Activated T-helper 17 cell treated with anti-CD3 and anti-CD28 coated beads, Interleukin-2, amount 50 U/mL, for 72 hours (primary cell): Measurements from ENCODE around the gene RPS21. TPM values are rescaled to one million over a fixed set of nuclear protein-coding genes. Genes with fewer than 3 reads are reported as not detected.

Experiments used
- ATAC-seq: fragments of 150-1000 bp; cut with Tn5 transposase; replicated peaks from 2 replicates; pipeline ENCODE4 v1.10.0; 2021; ENCODE audit warnings: mild to moderate bottlenecking, moderate library complexity
- H3K27ac Mint-ChIP-seq: one replicate; pipeline ENCODE4 v1.8.0; 2022; ENCODE audit warnings: mixed read lengths
- H3K27me3 Mint-ChIP-seq: one replicate; pipeline ENCODE4 v1.8.0; 2022; ENCODE audit warnings: mixed read lengths
- H3K36me3 Mint-ChIP-seq: one replicate; pipeline ENCODE4 v1.8.0; 2022; ENCODE audit warnings: low read depth, mild to moderate bottlenecking, mixed read lengths
- H3K4me1 Mint-ChIP-seq: one replicate; pipeline ENCODE4 v1.8.0; 2022; ENCODE audit warnings: mixed read lengths
- H3K4me3 Mint-ChIP-seq: one replicate; pipeline ENCODE4 v1.8.0; 2022; ENCODE audit warnings: mild to moderate bottlenecking, mixed read lengths
- H3K9me3 Mint-ChIP-seq: one replicate; pipeline ENCODE4 v1.8.0; 2022; ENCODE audit warnings: mixed read lengths
- total RNA-seq, 2 donors: library from RNA; stranded (reverse); gene quantifications; one replicate each; pipeline ENCODE4 v1.2.3, GENCODE V29; 2022

Gene RPS21
- total RNA-seq, result 1,000 to 10,000 TPM; 2,323 to 2,749 TPM

DNA sequence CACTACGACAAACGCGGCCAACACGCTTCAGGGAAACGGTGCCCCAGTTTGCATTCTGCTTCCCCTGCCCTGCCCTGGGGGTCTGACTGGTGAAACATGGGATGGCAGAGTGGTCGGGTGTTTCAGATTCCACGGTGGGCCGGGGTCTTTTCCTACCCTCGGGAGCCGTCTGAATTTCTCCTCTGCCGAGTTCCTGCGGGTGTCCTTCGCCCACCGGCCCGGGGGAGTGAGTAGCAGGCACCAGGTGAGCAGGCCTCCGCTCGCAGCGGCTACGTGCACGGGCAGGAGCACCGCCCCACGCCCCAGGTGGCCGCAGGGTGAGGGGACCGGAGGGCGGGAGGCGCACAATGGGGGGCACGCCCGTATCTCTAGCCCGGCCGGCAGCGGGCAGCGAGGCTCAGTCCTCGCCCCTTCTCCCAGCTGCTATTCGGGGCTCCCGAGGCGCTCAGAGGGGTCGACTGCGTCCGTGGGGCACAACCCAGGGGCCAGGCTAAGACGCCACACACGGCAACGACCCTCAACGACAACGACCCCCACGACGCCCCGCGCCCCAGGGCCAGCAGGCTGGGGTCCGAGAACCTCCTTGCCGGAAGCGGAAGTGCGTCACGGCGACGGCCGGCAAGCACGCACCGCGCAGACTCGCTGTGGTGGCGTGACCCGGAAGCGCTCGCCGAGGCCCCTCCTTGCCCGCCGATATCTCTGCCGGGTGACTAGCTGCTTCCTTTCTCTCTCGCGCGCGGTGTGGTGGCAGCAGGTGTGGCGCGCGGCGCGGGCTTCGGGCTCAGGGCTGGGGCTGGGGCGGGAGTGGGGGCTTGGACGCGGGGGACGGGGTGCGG lies at the start of gene RPS21:
Gene RPS21, plus strand, starts transcription at position 721 of the 836 bp plus-strand sequence. CDS start 236 bp downstream, outside the sequence.
- peaks cover 53% of the 10 kb centered on the region for H3K36me3 Mint-ChIP-seq
- no peaks in the 10 kb centered on the region for H3K27me3 Mint-ChIP-seq

DNA sequence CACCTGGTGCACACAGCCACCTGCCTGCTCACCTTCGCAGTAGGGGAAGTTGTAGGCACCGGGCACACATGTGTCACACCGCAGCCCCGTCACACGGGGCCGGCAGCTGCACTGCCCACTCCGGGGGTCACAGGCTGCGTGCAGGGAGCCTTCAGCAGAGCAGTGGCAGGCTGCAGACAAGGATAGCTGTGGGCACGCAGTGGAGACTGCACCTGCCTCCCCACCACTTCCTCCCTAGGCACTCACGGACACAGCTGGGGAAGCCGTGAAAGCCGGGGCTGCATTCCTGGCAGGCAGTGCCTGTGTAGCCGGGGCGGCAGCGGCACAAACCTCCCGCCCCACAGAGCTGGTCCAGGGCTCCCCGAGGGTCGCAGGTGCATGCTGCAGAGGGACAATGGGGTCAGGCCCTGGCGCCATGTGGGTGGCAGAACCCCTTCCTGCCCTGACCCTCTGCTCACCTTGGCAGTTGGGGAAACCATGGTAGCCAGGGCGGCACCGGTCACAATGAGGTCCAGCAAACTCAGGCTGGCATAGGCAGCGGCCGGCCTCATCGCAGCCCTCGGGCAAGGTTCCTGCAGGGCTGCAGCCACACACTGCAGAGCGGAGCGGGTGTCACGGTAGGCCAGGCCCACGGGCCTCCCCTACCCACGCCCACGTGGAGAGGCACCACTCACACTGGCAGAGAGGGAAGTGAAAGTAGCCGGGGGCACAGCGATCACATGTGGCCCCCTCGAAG lies 49.2 kb upstream of the RPS21 start:
- H3K36me3 Mint-ChIP-seq, result no peaks in the 10 kb centered on the region
- H3K4me1 Mint-ChIP-seq, result no peaks in the 10 kb centered on the region
- H3K4me3 Mint-ChIP-seq, result no peak overlapping the region
- H3K27me3 Mint-ChIP-seq, result peaks cover 15% of the 10 kb centered on the region
- no peak overlapping the region for H3K27ac Mint-ChIP-seq
- H3K9me3 Mint-ChIP-seq, result no peaks in the 10 kb centered on the region
- no peak for ATAC-seq

More for the DNA sequence above, at the start of gene RPS21:
- H3K4me3 Mint-ChIP-seq, result peak within 1 kb of the TSS; percentile 95
- peaks cover 20% of the 10 kb centered on the region for H3K4me1 Mint-ChIP-seq
- peak within 1 kb of the TSS; percentile 94 for H3K27ac Mint-ChIP-seq
- H3K9me3 Mint-ChIP-seq, result no peaks in the 10 kb centered on the region
- ATAC-seq, result peak; percentile 96

DNA sequence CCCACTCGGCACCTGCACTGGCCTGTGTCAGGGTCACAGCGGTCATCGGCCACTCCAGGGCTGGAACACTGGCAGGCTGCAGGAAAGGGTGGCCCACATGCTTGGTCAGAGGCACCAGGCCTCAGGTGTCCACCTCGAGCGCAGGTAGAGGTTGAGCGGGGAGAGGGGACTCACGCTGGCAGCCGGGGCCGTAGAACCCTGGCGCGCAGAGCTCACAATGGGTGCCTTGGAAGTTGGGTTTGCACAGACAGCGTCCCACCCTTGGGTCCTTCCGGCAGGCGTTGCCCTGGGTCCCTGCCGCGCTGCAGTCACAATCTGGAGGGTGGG lies 48.6 kb upstream of the RPS21 start:
- no peak for ATAC-seq
- Mint-ChIP-seq H3K36me3 (no peaks in the 10 kb centered on the region), H3K27me3 (peaks cover 19% of the 10 kb centered on the region), H3K4me1 (no peaks in the 10 kb centered on the region), H3K4me3 (no peak overlapping the region), H3K9me3 (no peaks in the 10 kb centered on the region), H3K27ac (no peak overlapping the region)

DNA sequence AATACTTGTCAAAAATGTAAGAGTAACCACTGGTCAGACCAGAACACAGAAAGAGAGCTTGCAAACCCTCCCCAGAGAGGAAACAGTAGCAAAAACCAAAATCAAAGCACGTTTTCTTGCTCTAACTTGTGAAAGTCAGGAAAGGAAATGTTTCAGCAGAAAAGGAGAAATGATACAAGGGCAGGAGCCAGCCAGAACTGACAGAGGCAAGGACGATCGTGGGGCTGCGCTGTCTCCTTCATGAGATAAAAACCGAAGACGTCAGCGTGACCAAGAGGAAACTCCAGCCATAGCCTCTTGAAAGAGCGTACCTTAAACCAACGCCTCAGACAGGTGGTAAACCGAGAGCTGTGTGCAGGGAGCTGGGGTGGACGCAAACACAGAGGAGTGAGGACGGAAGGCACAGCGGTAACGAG lies 47.2 kb upstream of the RPS21 start:
- Mint-ChIP-seq H3K4me1 (no peaks in the 10 kb centered on the region), H3K4me3 (no peak overlapping the region), H3K36me3 (no peaks in the 10 kb centered on the region), H3K9me3 (no peaks in the 10 kb centered on the region), H3K27me3 (peaks cover 19% of the 10 kb centered on the region), H3K27ac (no peak overlapping the region)
- ATAC-seq, result no peak

DNA sequence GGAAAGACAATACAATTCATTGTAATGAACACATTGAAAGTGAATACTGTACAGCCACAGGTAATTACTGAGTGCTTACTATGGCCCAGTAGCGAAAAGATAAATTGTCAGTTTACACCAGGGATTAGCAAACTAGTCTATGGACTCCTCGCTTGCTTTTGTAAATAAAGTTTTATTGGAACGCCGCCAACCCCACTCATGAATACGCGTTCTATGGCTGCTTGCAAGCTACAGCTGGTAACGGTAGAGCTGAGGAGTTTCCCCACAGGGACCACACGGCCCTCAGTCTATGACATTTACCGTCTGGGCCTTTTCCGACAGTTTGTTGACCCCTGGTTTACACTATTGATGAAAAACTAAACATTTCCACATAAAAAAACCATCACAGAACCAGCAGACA lies 44.0 kb upstream of the RPS21 start:
- Mint-ChIP-seq H3K4me3 (no peak overlapping the region), H3K9me3 (no peaks in the 10 kb centered on the region), H3K27me3 (peaks cover 12% of the 10 kb centered on the region), H3K4me1 (no peaks in the 10 kb centered on the region), H3K36me3 (no peaks in the 10 kb centered on the region), H3K27ac (no peak overlapping the region)
- ATAC-seq, result no peak

DNA sequence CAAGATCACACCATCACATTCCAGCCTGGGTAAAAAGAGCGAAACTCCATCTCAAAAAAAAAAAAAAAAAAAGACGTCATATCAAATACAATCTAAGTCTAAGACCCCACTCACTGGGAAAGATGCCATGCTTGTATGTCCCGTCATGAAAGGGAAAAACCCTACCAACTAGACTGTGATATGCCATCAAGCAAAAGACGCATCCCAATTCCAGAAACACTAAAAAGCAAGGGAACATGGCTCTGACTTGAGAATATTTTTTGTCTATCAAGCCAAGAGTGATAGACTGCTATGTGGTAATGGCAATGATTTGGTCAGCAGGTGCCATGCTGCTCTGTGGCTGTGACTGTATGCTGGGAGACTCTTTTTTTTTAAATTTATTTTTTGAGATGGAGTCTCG lies 42.8 kb upstream of the RPS21 start:
- H3K4me3 Mint-ChIP-seq, result no peak overlapping the region
- no peaks in the 10 kb centered on the region for H3K4me1 Mint-ChIP-seq
- H3K9me3 Mint-ChIP-seq, result peaks cover 4% of the 10 kb centered on the region
- H3K27ac Mint-ChIP-seq, result no peak overlapping the region
- ATAC-seq, result no peak
- no peaks in the 10 kb centered on the region for H3K36me3 Mint-ChIP-seq
- peaks cover 11% of the 10 kb centered on the region for H3K27me3 Mint-ChIP-seq

DNA sequence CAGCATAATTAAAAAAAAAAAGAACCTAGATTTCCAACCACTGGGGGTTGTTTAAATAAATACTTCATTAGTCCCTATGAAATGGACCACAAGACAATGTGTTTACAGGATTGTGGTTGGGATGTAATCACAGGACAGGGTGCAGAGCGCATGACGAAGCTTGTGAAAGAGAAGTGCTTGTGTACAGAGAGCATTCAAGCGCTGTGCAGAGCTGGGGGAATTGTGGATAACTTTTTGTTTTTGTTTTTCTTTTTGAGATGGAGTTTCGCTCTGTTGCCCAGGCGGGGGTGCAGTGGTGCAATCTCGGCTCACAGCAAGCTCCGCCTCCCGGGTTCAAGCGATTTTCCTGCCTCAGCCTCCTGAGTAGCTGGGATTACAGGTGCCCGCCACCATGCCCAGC lies 42.1 kb upstream of the RPS21 start:
- no peak for ATAC-seq
- Mint-ChIP-seq H3K4me1 (no peaks in the 10 kb centered on the region), H3K9me3 (peaks cover 4% of the 10 kb centered on the region), H3K27ac (no peak overlapping the region), H3K4me3 (no peak overlapping the region), H3K27me3 (peaks cover 6% of the 10 kb centered on the region), H3K36me3 (no peaks in the 10 kb centered on the region)

DNA sequence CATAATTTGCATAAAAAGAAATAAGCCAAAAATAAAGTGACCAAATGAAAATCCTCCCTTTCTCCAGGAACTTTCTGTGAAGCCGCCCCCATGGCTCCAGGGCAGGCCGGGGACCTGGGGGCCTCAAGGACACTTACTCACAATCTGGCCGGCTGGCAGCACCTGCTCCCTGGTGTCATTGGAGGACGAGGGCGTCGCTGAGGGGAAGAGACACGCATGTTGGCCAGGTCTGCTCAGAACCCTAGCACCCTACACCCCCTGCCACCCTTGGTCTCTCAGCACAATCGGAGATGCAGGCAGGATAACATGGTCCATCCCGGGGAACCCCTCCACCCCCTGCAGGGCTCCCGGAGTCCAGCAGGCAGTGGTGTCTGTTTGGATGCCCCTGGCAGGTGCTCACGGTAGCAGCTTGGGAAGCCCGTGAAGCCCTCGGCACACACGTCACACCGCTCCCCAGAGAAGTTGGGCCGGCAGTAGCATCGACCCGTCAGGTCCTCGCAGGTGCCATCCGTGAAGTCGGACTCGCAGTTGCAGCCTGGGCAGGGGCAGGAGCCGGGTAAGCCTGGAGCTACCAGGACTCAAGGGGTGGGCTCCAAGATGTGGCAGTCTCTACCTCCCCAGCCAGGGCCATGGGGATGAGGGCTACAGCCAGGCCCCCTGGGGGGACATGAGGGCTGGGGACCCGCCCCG lies 41.1 kb upstream of the RPS21 start:
- Mint-ChIP-seq H3K9me3 (peaks cover 4% of the 10 kb centered on the region), H3K27ac (no peak overlapping the region), H3K4me1 (no peaks in the 10 kb centered on the region), H3K36me3 (no peaks in the 10 kb centered on the region), H3K27me3 (peaks cover 4% of the 10 kb centered on the region), H3K4me3 (no peak overlapping the region)
- ATAC-seq, result no peak

DNA sequence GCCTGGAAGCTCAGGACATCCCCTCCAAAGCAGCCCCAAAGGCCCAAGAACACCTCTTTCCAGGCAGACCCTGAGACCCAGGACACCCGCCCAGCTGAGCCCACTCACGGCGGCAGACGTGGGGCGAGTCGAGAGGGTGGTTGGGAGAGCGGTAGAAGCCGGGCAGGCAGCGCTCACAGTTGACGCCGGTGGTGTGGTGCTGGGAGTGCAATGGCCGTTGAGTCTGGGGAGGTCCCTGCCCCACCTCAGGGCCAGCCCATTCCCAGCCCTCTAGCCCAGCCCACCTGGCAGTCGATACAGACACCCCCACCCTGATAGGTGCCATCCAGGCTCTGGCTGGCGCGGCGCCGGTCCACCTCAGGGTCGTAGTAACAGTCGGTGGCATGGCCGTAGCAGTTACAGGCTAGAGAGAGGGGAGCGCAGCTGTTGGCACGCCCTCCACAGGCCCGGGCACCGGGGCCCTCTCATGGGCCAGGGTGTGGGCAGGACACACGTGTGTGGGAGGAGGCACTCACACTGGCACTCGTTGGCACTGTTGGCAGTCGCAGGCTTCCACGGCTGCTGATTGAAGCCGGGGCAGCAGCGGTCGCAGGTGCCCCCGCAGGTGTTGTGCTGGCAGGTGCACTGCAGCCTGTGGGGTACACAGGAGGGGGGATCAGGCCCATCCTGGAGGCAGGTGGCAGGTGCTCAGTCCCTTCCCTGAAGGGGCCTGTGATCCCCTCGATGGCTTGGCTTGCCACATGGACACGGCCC lies 40.3 kb upstream of the RPS21 start:
- ATAC-seq, result no peak
- H3K4me3 Mint-ChIP-seq, result no peak overlapping the region

DNA sequence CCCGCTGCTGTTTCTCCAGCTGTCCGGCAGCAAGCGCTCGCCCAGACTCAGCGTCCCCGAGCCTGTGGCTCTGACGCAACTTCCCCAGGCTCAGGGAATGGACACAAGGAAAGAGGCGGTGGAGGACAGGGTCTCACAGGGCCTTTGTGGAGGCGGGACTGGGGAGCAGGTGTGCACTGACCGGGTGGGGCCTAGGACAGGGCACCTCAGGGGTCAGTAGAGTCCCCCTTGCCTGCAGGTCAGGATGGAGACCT lies 39.8 kb upstream of the RPS21 start:
- no peak for ATAC-seq
- Mint-ChIP-seq H3K36me3 (no peaks in the 10 kb centered on the region), H3K9me3 (peaks cover 4% of the 10 kb centered on the region), H3K27me3 (peaks cover 4% of the 10 kb centered on the region), H3K4me3 (no peak overlapping the region), H3K27ac (no peak overlapping the region), H3K4me1 (no peaks in the 10 kb centered on the region)

More for the DNA sequence above, 40.3 kb upstream of the RPS21 start:
- Mint-ChIP-seq H3K9me3 (peaks cover 4% of the 10 kb centered on the region), H3K27ac (no peak overlapping the region), H3K36me3 (no peaks in the 10 kb centered on the region), H3K4me1 (no peaks in the 10 kb centered on the region), H3K27me3 (peaks cover 4% of the 10 kb centered on the region)

DNA sequence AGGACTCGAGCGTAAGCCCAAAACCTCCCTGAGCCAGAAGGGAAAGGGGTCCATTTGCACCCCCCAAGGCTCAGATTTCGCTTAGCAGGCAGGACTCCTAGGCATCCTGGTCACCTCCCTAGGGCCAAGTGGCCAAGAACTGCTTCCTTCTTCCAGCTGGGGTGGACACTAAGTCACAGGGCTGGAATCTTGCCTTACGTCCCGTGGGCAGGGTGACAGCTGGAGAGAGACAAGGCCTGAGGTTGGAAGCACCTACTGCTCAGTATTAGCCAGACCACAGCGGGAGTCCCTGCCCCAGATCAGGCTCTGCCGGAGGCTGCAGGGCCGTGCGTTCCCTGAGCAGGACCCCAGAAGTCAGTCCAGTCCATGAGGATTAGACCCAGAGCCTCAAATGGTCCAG lies 39.5 kb upstream of the RPS21 start:
- ATAC-seq, result no peak
- H3K4me3 Mint-ChIP-seq, result no peak overlapping the region
- no peaks in the 10 kb centered on the region for H3K36me3 Mint-ChIP-seq
- peaks cover 4% of the 10 kb centered on the region for H3K9me3 Mint-ChIP-seq
- H3K27ac Mint-ChIP-seq, result no peak overlapping the region
- H3K27me3 Mint-ChIP-seq, result peaks cover 4% of the 10 kb centered on the region
- H3K4me1 Mint-ChIP-seq, result no peaks in the 10 kb centered on the region

DNA sequence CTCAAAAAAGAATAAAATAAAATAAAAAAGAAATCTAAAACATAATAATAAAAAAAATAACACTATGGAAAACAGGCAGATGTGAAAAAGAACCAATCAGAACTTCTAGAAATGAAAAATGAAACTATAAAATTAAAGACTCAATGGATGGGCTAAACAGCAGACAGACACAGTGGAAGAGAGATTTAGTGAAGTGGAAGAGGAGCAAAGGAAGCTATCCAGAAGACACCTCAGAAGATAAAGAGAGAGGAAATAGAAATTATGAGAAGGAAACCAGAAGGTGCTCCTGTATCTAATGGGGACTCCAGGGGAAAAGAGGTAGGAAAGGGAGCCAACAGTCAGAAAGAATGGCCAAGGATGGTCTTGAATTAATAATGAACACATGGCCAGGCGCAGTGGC lies 38.3 kb upstream of the RPS21 start:
- Mint-ChIP-seq H3K36me3 (no peaks in the 10 kb centered on the region), H3K27ac (no peak overlapping the region), H3K4me1 (no peaks in the 10 kb centered on the region), H3K4me3 (no peak overlapping the region), H3K9me3 (peaks cover 4% of the 10 kb centered on the region), H3K27me3 (no peaks in the 10 kb centered on the region)
- ATAC-seq, result no peak

DNA sequence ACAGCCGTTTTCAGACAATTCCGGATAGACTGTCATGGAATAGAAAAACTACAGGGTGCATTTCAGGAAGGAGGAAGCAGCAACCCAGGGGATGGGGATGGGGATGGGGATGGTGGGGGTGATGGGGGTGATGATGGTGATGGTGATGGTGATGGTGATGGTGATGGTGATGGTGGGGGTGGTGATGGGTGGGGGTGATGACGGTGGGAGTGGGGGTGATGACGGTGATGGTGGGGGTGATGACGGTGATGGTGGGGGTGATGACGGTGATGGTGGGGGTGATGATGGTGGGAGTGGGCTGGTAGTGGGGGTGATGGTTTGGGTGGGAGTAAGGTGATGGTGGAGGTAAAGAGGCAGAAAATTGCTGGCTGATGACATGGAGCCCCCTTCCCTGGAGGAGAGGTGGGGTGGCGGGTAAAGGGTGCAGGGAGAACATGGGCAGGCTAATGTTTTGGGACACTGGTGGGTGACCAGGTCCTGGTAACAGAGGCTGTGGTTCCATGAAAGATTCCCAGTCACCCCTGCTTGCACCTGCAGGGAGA lies 37.3 kb upstream of the RPS21 start:
- H3K9me3 Mint-ChIP-seq, result peaks cover 4% of the 10 kb centered on the region
- H3K4me3 Mint-ChIP-seq, result no peak overlapping the region
- no peak for ATAC-seq
- H3K27me3 Mint-ChIP-seq, result no peaks in the 10 kb centered on the region
- no peak overlapping the region for H3K27ac Mint-ChIP-seq
- H3K36me3 Mint-ChIP-seq, result no peaks in the 10 kb centered on the region
- no peaks in the 10 kb centered on the region for H3K4me1 Mint-ChIP-seq

DNA sequence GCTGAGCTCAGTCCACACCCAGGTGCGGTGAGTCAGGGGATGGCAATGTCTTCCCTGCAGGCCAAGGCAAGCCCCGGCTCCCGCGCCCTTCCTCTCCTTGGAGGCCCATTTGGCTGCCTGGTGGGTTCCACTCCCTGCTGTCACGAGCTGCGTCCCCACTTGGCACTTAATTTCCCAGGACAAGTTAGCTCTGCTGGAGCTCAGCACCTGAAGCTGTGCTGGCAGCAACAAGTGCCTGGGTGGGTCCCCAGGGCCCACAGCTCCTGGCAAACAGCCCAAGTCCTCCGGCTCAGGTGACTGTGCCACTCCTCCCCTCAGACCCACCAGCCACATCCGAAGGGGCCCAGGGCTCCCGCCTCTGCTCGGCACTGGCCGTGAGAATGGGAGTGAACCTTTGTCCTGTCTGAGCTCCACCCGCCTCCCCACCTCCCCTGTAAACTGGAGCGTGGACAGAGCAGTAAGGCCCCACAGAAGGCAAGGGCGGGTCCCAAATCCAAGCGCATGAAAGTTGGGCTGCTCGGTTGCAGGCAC lies 36.7 kb upstream of the RPS21 start:
- no peaks in the 10 kb centered on the region for H3K4me1 Mint-ChIP-seq
- no peaks in the 10 kb centered on the region for H3K36me3 Mint-ChIP-seq
- H3K4me3 Mint-ChIP-seq, result no peak overlapping the region
- no peak for ATAC-seq
- no peak overlapping the region for H3K27ac Mint-ChIP-seq
- no peaks in the 10 kb centered on the region for H3K27me3 Mint-ChIP-seq
- H3K9me3 Mint-ChIP-seq, result peaks cover 4% of the 10 kb centered on the region
